Testis (tissue), 2 donors: ENCODE measurements around the gene CD3E.

ENCODE experiments used
- POLR2A ChIP-seq: fragments of 450-650 bp; IDR thresholded peaks from one replicate; pipeline ENCODE4 v1.6.1; 2017; ENCODE audit warnings: antibody characterized with exemption, mild to moderate bottlenecking, moderate library complexity
- TF ChIP-seq, protein P1 (sequence below), 3 experiments: fragments of 450-650 bp in 2 of 3; fragments of 200-600 bp in 1 of 3; sonication (generic) in 1 of 3; IDR thresholded peaks; one replicate each; pipeline ENCODE4 v1.5.1; 2016 to 2019; ENCODE audit warnings: antibody characterized with exemption in 3 of 3, mild to moderate bottlenecking in 2 of 3, moderate library complexity in 1 of 3

DNA sequence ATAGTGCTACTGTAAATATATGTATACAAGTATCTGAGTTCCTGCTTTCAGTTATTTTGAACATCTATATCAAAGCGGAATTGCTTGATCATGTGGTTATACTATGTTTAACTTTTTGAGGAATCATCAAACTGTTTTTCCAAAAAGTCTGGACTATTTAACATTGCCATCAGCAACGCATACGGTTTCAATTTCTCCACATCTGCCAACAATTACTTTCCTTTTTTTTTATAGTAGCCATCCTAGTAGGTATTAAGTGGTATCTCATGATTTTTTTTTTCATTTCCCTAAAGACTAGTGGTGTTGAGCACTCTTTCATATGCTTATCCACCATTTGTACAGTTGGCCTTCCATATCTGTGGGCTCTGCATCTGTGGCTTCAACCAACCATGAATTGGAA lies 53.5 kb downstream of the CD3E start:
- no peak for TF ChIP-seq POLR2A
- TF ChIP-seq, protein P1, sequence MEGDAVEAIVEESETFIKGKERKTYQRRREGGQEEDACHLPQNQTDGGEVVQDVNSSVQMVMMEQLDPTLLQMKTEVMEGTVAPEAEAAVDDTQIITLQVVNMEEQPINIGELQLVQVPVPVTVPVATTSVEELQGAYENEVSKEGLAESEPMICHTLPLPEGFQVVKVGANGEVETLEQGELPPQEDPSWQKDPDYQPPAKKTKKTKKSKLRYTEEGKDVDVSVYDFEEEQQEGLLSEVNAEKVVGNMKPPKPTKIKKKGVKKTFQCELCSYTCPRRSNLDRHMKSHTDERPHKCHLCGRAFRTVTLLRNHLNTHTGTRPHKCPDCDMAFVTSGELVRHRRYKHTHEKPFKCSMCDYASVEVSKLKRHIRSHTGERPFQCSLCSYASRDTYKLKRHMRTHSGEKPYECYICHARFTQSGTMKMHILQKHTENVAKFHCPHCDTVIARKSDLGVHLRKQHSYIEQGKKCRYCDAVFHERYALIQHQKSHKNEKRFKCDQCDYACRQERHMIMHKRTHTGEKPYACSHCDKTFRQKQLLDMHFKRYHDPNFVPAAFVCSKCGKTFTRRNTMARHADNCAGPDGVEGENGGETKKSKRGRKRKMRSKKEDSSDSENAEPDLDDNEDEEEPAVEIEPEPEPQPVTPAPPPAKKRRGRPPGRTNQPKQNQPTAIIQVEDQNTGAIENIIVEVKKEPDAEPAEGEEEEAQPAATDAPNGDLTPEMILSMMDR (IDR thresholded peaks at IDR 0.05) = no peak
